Activated T-helper 17 cell treated with anti-CD3 and anti-CD28 coated beads, Interleukin-2, amount 50 U/mL, for 72 hours (primary cell): ENCODE measurements around the gene TSPAN11. TPM values are rescaled to one million over a fixed set of nuclear protein-coding genes. Genes with fewer than 3 reads are reported as not detected.
"Not testable (repeated sequence)": the region's sequence is repeated elsewhere in the genome, so short reads cannot be mapped to it uniquely, and the experiment has no call there.

Source experiments
- ATAC-seq: fragments of 150-1000 bp; cut with Tn5 transposase; replicated peaks from 2 replicates; pipeline ENCODE4 v1.10.0; 2021; ENCODE audit warnings: mild to moderate bottlenecking, moderate library complexity
- H3K27ac Mint-ChIP-seq: one replicate; pipeline ENCODE4 v1.8.0; 2022; ENCODE audit warnings: mixed read lengths
- H3K27me3 Mint-ChIP-seq: one replicate; pipeline ENCODE4 v1.8.0; 2022; ENCODE audit warnings: mixed read lengths
- H3K36me3 Mint-ChIP-seq: one replicate; pipeline ENCODE4 v1.8.0; 2022; ENCODE audit warnings: low read depth, mild to moderate bottlenecking, mixed read lengths
- H3K4me1 Mint-ChIP-seq: one replicate; pipeline ENCODE4 v1.8.0; 2022; ENCODE audit warnings: mixed read lengths
- H3K4me3 Mint-ChIP-seq: one replicate; pipeline ENCODE4 v1.8.0; 2022; ENCODE audit warnings: mild to moderate bottlenecking, mixed read lengths
- H3K9me3 Mint-ChIP-seq: one replicate; pipeline ENCODE4 v1.8.0; 2022; ENCODE audit warnings: mixed read lengths
- total RNA-seq, 2 donors: library from RNA; stranded (reverse); gene quantifications; one replicate each; pipeline ENCODE4 v1.2.3, GENCODE V29; 2022

TSPAN11 gene
- total RNA-seq, 2 donors from 2014 or later, result 0.17 TPM; not detected in 1

DNA sequence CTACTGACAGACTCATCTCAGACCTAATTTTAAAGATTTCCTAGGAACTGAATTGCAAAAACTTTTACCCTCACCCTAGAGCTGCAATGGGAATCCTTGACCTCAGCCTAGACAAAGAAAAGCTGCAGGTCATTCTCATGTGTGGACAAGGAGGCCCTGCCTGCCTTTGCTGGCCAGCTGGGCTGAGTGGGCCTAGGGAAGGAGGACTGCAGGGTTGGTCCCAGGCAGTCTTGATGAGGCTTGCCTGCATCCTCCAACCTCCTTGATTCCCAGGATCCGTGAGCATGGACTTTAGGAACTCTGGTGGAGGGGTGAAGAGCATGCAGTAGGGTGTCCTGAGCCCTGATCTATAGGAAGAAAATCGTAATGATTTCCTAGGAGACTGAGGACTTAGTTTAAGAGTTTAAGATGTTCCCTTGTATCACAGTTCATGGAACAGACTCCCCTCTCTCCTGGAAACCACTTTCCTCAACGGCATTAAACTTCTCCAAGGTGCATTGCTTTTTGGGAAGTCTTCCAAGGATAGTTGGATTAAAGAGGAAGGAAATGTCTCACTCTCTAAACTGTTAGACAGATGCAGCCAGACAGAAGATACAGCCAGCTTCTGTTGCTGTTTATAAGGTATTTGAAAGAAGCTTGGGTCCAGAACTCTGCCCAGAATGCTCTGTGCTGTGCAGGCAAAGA lies 91.7 kb downstream of the TSPAN11 start:
- H3K36me3 Mint-ChIP-seq, result no peaks in the 10 kb centered on the region
- ATAC-seq, result no peak
- H3K4me1 Mint-ChIP-seq, result no peaks in the 10 kb centered on the region
- no peak overlapping the region for H3K27ac Mint-ChIP-seq
- H3K27me3 Mint-ChIP-seq, result peaks cover 6% of the 10 kb centered on the region
- no peaks in the 10 kb centered on the region for H3K9me3 Mint-ChIP-seq
- no peak overlapping the region for H3K4me3 Mint-ChIP-seq

- H3K36me3 Mint-ChIP-seq, result no peaks in the 10 kb centered on the region
- H3K4me3 Mint-ChIP-seq, result no peak overlapping the region
- no peak for ATAC-seq
- peaks cover 6% of the 10 kb centered on the region for H3K27me3 Mint-ChIP-seq
- H3K27ac Mint-ChIP-seq, result no peak overlapping the region
- no peaks in the 10 kb centered on the region for H3K9me3 Mint-ChIP-seq
- no peaks in the 10 kb centered on the region for H3K4me1 Mint-ChIP-seq
These were observed 92.4 kb downstream of the TSPAN11 start for GRCh38 chr12:31018790-31019505.

GRCh38 chr12:31019561-31019960 lies 93.0 kb downstream of the TSPAN11 start:
- ATAC-seq, result no peak
- Mint-ChIP-seq H3K4me1 (no peaks in the 10 kb centered on the region), H3K9me3 (no peaks in the 10 kb centered on the region), H3K36me3 (no peaks in the 10 kb centered on the region), H3K27me3 (peaks cover 9% of the 10 kb centered on the region), H3K27ac (no peak overlapping the region), H3K4me3 (no peak overlapping the region)

DNA sequence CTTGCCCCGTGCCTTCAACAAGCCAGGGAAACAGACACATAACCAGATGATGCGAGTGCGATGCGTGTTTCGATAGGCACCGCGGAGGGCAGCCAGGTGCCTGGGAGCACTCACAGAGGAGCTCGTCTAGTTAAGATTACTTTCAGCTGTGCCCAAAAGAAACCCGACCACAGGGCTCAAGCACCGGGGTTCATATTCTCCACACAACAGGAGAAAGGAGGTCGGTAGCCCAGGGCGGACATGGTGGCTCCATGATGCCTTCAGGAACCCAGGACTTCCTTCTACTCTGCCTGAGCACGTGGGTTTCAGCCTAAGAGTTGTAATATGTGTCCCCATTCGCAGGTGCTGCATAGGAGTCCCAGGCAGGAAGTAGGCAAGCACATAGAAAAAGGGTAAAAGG lies 93.4 kb downstream of the TSPAN11 start:
- ATAC-seq, result no peak
- Mint-ChIP-seq H3K9me3 (no peaks in the 10 kb centered on the region), H3K27me3 (peaks cover 9% of the 10 kb centered on the region), H3K4me3 (no peak overlapping the region), H3K36me3 (no peaks in the 10 kb centered on the region), H3K27ac (no peak overlapping the region), H3K4me1 (no peaks in the 10 kb centered on the region)

- Mint-ChIP-seq H3K9me3 (no peaks in the 10 kb centered on the region), H3K4me3 (no peak overlapping the region), H3K4me1 (no peaks in the 10 kb centered on the region), H3K27ac (no peak overlapping the region), H3K27me3 (peaks cover 9% of the 10 kb centered on the region), H3K36me3 (no peaks in the 10 kb centered on the region)
- ATAC-seq, result no peak
These were observed 94.0 kb downstream of the TSPAN11 start for GRCh38 chr12:31020385-31021166.

GRCh38 chr12:31021181-31021580 lies 94.6 kb downstream of the TSPAN11 start:
- Mint-ChIP-seq H3K4me3 (no peak overlapping the region), H3K9me3 (no peaks in the 10 kb centered on the region), H3K36me3 (no peaks in the 10 kb centered on the region), H3K27ac (no peak overlapping the region), H3K4me1 (no peaks in the 10 kb centered on the region), H3K27me3 (peaks cover 13% of the 10 kb centered on the region)
- no peak for ATAC-seq

DNA sequence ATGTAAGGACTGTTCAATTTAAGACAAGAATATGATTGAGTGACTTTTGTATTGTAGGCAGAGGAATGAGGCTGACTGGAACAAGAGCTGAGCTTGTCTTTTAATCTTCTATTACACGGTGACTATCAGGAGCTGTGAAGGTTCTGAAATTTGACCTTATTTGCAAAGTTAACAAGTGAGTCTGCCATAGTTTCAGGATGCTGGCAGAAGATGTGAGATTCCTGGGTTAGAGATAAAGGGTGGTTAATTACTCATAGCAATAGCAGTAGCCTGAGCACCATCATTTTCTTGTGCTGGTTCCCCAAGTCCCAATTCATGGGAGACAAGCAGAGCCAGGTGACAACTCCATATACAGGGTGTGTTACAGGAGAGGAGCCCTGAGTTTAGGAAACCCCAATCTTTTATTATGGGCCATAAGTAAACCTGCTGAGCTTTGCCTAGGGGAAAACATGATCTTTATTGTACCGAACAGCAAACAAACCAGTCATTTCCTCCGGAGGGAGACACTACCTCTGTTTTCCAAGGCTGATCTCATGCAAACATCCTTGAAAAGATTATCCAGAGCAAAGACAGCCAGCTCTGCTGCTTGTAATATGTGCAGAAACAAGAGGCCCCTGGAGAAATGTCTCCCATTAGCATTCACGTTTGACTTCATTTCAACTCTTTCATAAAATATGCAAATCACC lies 95.4 kb downstream of the TSPAN11 start:
- no peak overlapping the region for H3K4me3 Mint-ChIP-seq
- ATAC-seq, result no peak

GRCh38 chr12:31023271-31023724 lies 96.8 kb downstream of the TSPAN11 start:
- Mint-ChIP-seq H3K9me3 (no peaks in the 10 kb centered on the region), H3K36me3 (no peaks in the 10 kb centered on the region), H3K27me3 (peaks cover 13% of the 10 kb centered on the region), H3K4me1 (no peaks in the 10 kb centered on the region), H3K27ac (no peak overlapping the region), H3K4me3 (no peak overlapping the region)
- no peak for ATAC-seq

More for the DNA sequence above, 95.4 kb downstream of the TSPAN11 start:
- Mint-ChIP-seq H3K36me3 (no peaks in the 10 kb centered on the region), H3K4me1 (no peaks in the 10 kb centered on the region), H3K27me3 (peaks cover 13% of the 10 kb centered on the region), H3K9me3 (no peaks in the 10 kb centered on the region), H3K27ac (no peak overlapping the region)

DNA sequence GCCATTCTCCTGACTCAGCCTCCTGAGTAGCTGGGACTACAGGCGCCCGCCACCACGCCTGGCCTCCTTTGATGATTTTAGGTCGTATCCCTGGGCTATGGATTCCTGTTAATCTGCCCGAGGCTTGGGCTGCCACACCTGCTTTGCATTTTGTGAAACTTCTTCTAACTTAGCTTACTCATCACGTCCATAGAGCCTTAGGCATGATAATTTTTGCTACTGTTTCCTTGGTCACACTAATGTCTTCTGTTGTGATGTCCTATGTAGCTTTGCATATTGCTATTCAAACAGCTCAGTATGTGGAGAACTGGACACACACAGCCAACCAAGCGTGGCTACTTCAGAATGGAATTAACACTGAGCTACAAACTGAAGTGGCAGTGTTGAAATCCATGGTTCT lies 99.7 kb downstream of the TSPAN11 start:
- H3K9me3 Mint-ChIP-seq, result no peaks in the 10 kb centered on the region
- no peak for ATAC-seq
- H3K27me3 Mint-ChIP-seq, result peaks cover 13% of the 10 kb centered on the region
- no peaks in the 10 kb centered on the region for H3K36me3 Mint-ChIP-seq
- no peaks in the 10 kb centered on the region for H3K4me1 Mint-ChIP-seq
- no peak overlapping the region for H3K27ac Mint-ChIP-seq
- H3K4me3 Mint-ChIP-seq, result no peak overlapping the region

DNA sequence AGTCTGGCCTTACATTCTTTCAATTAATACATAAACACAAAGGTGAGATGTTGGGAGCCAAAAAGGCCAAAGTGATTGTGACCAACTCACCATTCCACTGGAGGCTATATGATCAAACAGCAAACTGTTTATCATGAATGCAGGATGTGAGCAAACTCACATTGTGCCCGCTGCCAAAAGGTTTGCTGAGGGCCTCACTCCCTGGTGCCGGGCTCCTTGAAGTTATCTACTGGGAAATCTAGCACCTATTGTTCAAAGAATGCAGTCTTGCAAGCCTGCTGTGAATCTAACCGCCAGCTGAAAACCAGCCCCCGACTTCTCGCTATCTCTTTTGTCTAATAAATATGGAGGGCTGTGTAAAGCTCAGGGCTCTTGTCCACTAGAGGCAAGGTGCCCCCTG lies 100.5 kb downstream of the TSPAN11 start:
- H3K27ac Mint-ChIP-seq, H3K4me1 Mint-ChIP-seq, H3K4me3 Mint-ChIP-seq, H3K9me3 Mint-ChIP-seq, ATAC-seq, H3K36me3 Mint-ChIP-seq: not testable (repeated sequence)
- H3K27me3 Mint-ChIP-seq, result peaks cover 10% of the 10 kb centered on the region

DNA sequence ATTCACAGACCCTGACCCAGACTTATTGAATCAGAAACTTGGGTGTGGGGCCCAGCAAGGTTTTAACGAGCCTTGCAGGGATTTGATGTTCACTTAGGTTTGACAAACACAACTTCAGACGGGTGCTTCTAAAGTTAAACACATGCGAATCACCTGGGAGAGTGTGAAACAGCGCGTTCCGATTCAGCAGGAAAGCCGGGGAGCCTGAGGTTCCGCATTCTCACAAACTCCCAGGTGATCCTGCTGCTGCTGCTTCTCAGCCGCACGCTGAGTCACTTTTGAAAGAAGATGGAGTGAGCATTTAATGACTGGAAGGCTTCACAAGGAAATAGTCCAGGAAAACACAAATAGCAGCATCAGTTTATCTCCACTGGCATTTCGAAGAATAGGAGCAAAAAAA lies 102.9 kb downstream of the TSPAN11 start:
- Mint-ChIP-seq H3K36me3 (no peaks in the 10 kb centered on the region), H3K4me1 (no peaks in the 10 kb centered on the region), H3K27me3 (peaks cover 8% of the 10 kb centered on the region), H3K9me3 (no peaks in the 10 kb centered on the region), H3K4me3 (no peak overlapping the region), H3K27ac (no peak overlapping the region)
- no peak for ATAC-seq

GRCh38 chr12:31029916-31030562 lies 103.5 kb downstream of the TSPAN11 start:
- peaks cover 7% of the 10 kb centered on the region for H3K27me3 Mint-ChIP-seq
- no peaks in the 10 kb centered on the region for H3K36me3 Mint-ChIP-seq
- no peaks in the 10 kb centered on the region for H3K4me1 Mint-ChIP-seq
- no peaks in the 10 kb centered on the region for H3K9me3 Mint-ChIP-seq
- H3K4me3 Mint-ChIP-seq, result no peak overlapping the region
- no peak overlapping the region for H3K27ac Mint-ChIP-seq
- ATAC-seq, result no peak

- H3K9me3 Mint-ChIP-seq, result no peaks in the 10 kb centered on the region
- H3K4me1 Mint-ChIP-seq, result no peaks in the 10 kb centered on the region
- H3K27ac Mint-ChIP-seq, result no peak overlapping the region
- H3K4me3 Mint-ChIP-seq, result no peak overlapping the region
- H3K36me3 Mint-ChIP-seq, result no peaks in the 10 kb centered on the region
- peaks cover 10% of the 10 kb centered on the region for H3K27me3 Mint-ChIP-seq
- no peak for ATAC-seq
These were observed 105.4 kb downstream of the TSPAN11 start for GRCh38 chr12:31031951-31032335.

DNA sequence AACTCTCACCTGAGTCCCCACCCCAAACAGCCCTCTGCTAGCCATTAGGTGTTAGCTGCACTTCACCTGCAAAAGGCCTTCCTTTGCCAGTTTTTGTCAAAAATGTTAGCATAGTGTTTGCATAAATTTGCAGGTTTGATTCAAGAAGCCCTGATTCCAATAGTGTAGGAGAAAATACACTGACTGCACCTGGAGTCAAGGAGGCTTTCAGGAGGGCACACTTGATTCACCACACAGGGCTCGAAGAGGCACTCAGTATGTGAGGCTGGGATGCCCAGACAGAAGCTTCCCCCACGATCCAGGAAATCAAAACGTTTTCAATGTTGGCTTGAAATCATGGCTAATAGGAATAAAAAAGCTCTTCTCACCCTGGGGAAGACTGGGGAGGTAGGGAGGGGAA lies 106.6 kb downstream of the TSPAN11 start:
- no peaks in the 10 kb centered on the region for H3K4me1 Mint-ChIP-seq
- no peaks in the 10 kb centered on the region for H3K36me3 Mint-ChIP-seq
- ATAC-seq, result no peak
- peaks cover 14% of the 10 kb centered on the region for H3K27me3 Mint-ChIP-seq
- H3K4me3 Mint-ChIP-seq, result no peak overlapping the region
- H3K27ac Mint-ChIP-seq, result no peak overlapping the region
- no peaks in the 10 kb centered on the region for H3K9me3 Mint-ChIP-seq
